H1 (cell line): Measurements from ENCODE around the gene HIPK2. TPM values are rescaled to one million over a fixed set of nuclear protein-coding genes. Genes with fewer than 3 reads are reported as not detected.
A peak's percentile ranks its signal among the peaks of the same experiment; 100 is the strongest.

Source experiments
- CTCF ChIA-PET: fragments of 300-600 bp; sonication (Branson Sonifier 250); formaldehyde crosslinking; loops from one replicate; lab custom pipeline; 2021; ENCODE audit not compliant: partially characterized antibody; lab: Charles Lee
- POLR2A ChIA-PET: fragments of 300-600 bp; sonication (Branson Sonifier 250); formaldehyde crosslinking; loops from one replicate; lab custom pipeline; 2021; ENCODE audit warnings: inconsistent platforms; ENCODE audit not compliant: partially characterized antibody; lab: Charles Lee
- DNase-seq, 2 experiments: peaks; one replicate each; pipeline versions ENCODE4 v3.0.0 to v3.0.0-alpha.2; 2010 to 2022; ENCODE audit warnings: low spot score in 2 of 2, low read depth in 1 of 2, mixed read lengths in 1 of 2
- FAIRE-seq: peaks from 2 replicates; lab custom pipeline; 2011; peaks lifted over from hg19 to GRCh38; lab: Jason Lieb, UNC
- H2AFZ ChIP-seq: 2 replicates; pipeline ENCODE4 v1.8.1; 2012; ENCODE audit warnings: low read length, inconsistent platforms
- H2AK5ac ChIP-seq: 2 replicates; pipeline ENCODE4 v1.6.1; 2013; ENCODE audit warnings: low read depth, low read length
- H2BK120ac ChIP-seq: replicated peaks from 2 replicates; pipeline ENCODE3; 2013; ENCODE audit warnings: low read depth, low read length, inconsistent platforms
- H2BK12ac ChIP-seq: 2 replicates; pipeline ENCODE4 v1.6.1; 2013; ENCODE audit warnings: low read depth, low read length
- H2BK15ac ChIP-seq: 2 replicates; pipeline ENCODE4 v1.6.1; 2013; ENCODE audit warnings: low read length
- H2BK20ac ChIP-seq: 2 replicates; pipeline ENCODE4 v1.6.1; 2013; ENCODE audit warnings: low read length
- H2BK5ac ChIP-seq: 2 replicates; pipeline ENCODE4 v1.6.1; 2013; ENCODE audit warnings: low read depth, low read length
- H3K14ac ChIP-seq: 2 replicates; pipeline ENCODE4 v1.6.1; 2013; ENCODE audit warnings: inconsistent platforms; ENCODE audit not compliant: insufficient read length
- H3K18ac ChIP-seq: 2 replicates; pipeline ENCODE4 v1.6.1; 2013; ENCODE audit warnings: low read length; ENCODE audit errors: extremely low read depth
- H3K23ac ChIP-seq: 2 replicates; pipeline ENCODE4 v1.6.1; 2013; ENCODE audit warnings: inconsistent platforms; ENCODE audit not compliant: insufficient read length
- H3K23me2 ChIP-seq: 2 replicates; pipeline ENCODE4 v1.6.1; 2013; ENCODE audit warnings: low read depth, low read length
- H3K27ac ChIP-seq: 2 replicates; pipeline ENCODE4 v1.6.1; 2011; ENCODE audit warnings: low read depth, low read length, inconsistent platforms
- H3K27me3 ChIP-seq, 4 experiments: replicated peaks in 1 of 4; 1 replicate in 1 of 4; 2 replicates in 3 of 4; pipeline versions ENCODE4 v1.6.1 to v1.8.1; 2011 to 2013; ENCODE audit warnings: low read length in 3 of 4, mild to moderate bottlenecking in 3 of 4, inconsistent platforms in 2 of 4, mixed read lengths in 2 of 4, moderate library complexity in 1 of 4; ENCODE audit not compliant: control insufficient read depth in 3 of 4, insufficient read depth in 3 of 4; ENCODE audit errors: extremely low read depth in 1 of 4
- H3K36me3 ChIP-seq, 4 experiments: 2 replicates each; pipeline versions ENCODE4 v1.6.1 to v1.8.1; 2011 to 2013; ENCODE audit warnings: mild to moderate bottlenecking in 4 of 4, low read length in 3 of 4, moderate library complexity in 2 of 4, control low read depth in 1 of 4, inconsistent platforms in 1 of 4; ENCODE audit not compliant: insufficient read depth in 4 of 4, control insufficient read depth in 2 of 4
- H3K4ac ChIP-seq: replicated peaks from 2 replicates; pipeline ENCODE3; 2013; ENCODE audit warnings: low read length, low read depth, mixed read lengths, inconsistent platforms; ENCODE audit not compliant: insufficient read length
- H3K4me1 ChIP-seq, 4 experiments: replicated peaks in 1 of 4; 1 replicate in 1 of 4; 2 replicates in 3 of 4; pipeline versions ENCODE4 v1.6.1 to v1.8.1; 2011 to 2013; ENCODE audit warnings: low read length in 3 of 4, inconsistent platforms in 2 of 4, mixed read lengths in 1 of 4; ENCODE audit not compliant: insufficient read depth in 4 of 4, control insufficient read depth in 3 of 4
- H3K4me2 ChIP-seq, 2 experiments: 2 replicates each; pipeline versions ENCODE4 v1.6.1 to v1.8.1; 2011 to 2013; ENCODE audit warnings: low read depth in 2 of 2, low read length in 2 of 2, control low read depth in 1 of 2, inconsistent platforms in 1 of 2, mild to moderate bottlenecking in 1 of 2; ENCODE audit not compliant: insufficient read depth in 1 of 2
- H3K4me3 ChIP-seq, 4 experiments: fragments of 200-600, 300-600 bp in 1 of 4; sonication (generic), shearing (Covaris generic), sonication (Bioruptor Twin) in 1 of 4; 2 replicates each; pipeline versions ENCODE4 v1.5.1 to v1.8.1; 2011 to 2016; ENCODE audit warnings: low read length in 4 of 4, low read depth in 3 of 4, control low read depth in 2 of 4, inconsistent platforms in 2 of 4, mild to moderate bottlenecking in 2 of 4, mixed read lengths in 1 of 4, moderate library complexity in 1 of 4; ENCODE audit not compliant: insufficient read depth in 2 of 4; ENCODE audit errors: extremely low read depth in 1 of 4
- H3K56ac ChIP-seq: replicated peaks from 2 replicates; pipeline ENCODE3; 2013; ENCODE audit warnings: low read depth, mild to moderate bottlenecking, mixed read lengths, low read length, inconsistent platforms; ENCODE audit not compliant: insufficient read length
- H3K79me1 ChIP-seq: 2 replicates; pipeline ENCODE4 v1.6.1; 2013; ENCODE audit warnings: low read depth, low read length, control low read depth
- H3K79me2 ChIP-seq, 2 experiments: 2 replicates each; pipeline versions ENCODE4 v1.6.1 to v1.8.1; 2012 to 2013; ENCODE audit warnings: low read length in 2 of 2, mild to moderate bottlenecking in 2 of 2, inconsistent platforms in 1 of 2; ENCODE audit not compliant: insufficient read depth in 2 of 2, control insufficient read depth in 1 of 2
- H3K9ac ChIP-seq, 4 experiments: replicated peaks in 1 of 4; 1 replicate in 1 of 4; 2 replicates in 3 of 4; pipeline versions ENCODE4 v1.6.1 to v1.8.1; 2011 to 2013; ENCODE audit warnings: low read depth in 3 of 4, low read length in 3 of 4, control low read depth in 2 of 4, mild to moderate bottlenecking in 2 of 4, moderate library complexity in 2 of 4, inconsistent platforms in 1 of 4; ENCODE audit errors: extremely low read depth in 1 of 4
- H3K9me3 ChIP-seq, 2 experiments: 2 replicates each; pipeline versions ENCODE4 v1.6.1 to v1.8.1; 2012 to 2013; ENCODE audit warnings: mild to moderate bottlenecking in 2 of 2, moderate library complexity in 2 of 2, control low read depth in 1 of 2, inconsistent platforms in 1 of 2, low read depth in 1 of 2, low read length in 1 of 2, mixed read lengths in 1 of 2; ENCODE audit not compliant: insufficient read depth in 2 of 2
- H4K20me1 ChIP-seq, 2 experiments: replicated peaks in 1 of 2; 2 replicates each; pipeline versions ENCODE3 to v1.8.1; 2011 to 2013; ENCODE audit warnings: inconsistent platforms in 2 of 2, low read length in 2 of 2, mild to moderate bottlenecking in 1 of 2; ENCODE audit not compliant: insufficient read depth in 2 of 2, control insufficient read depth in 1 of 2
- H4K5ac ChIP-seq: 2 replicates; pipeline ENCODE4 v1.6.1; 2013; ENCODE audit warnings: low read length, low read depth, mixed read lengths, inconsistent platforms; ENCODE audit not compliant: insufficient read length
- H4K8ac ChIP-seq: 2 replicates; pipeline ENCODE4 v1.8.0; 2013; ENCODE audit warnings: mild to moderate bottlenecking, moderate library complexity, low read length, inconsistent platforms; ENCODE audit not compliant: insufficient read depth; ENCODE audit errors: extremely low read depth
- H4K91ac ChIP-seq: replicated peaks from 2 replicates; pipeline ENCODE3; 2013; ENCODE audit warnings: low read length, mixed read lengths, inconsistent platforms; ENCODE audit not compliant: insufficient read length
- BACH1 ChIP-seq: IDR thresholded peaks from 2 replicates; pipeline ENCODE4 v1.6.1; 2012; ENCODE audit warnings: low read length, improper control_type of control experiment
- EZH2 ChIP-seq: fragments of 200-600 bp; sonication (generic); IDR thresholded peaks from 2 replicates; pipeline ENCODE4 v1.7.1; 2012; ENCODE audit warnings: low read depth, mild to moderate bottlenecking, moderate library complexity, low read length, inconsistent platforms; ENCODE audit not compliant: severe bottlenecking
- JUND ChIP-seq: IDR thresholded peaks from 2 replicates; pipeline ENCODE4 v1.6.1; 2011; ENCODE audit warnings: mild to moderate bottlenecking, improper control_type of control experiment, low read length
- TAF7 ChIP-seq: optimal IDR thresholded peaks from 2 replicates; pipeline ENCODE3; 2011; ENCODE audit warnings: low read depth, mild to moderate bottlenecking, inconsistent platforms, low read length, moderate library complexity, borderline replicate concordance
- WGBS, 2 experiments: shearing (Covaris generic) in 1 of 2; methylation state at CpG; one replicate each; pipeline versions ENCODE4 v1.1.6 to v1.1.7; 2013 to 2015; ENCODE audit warnings: low lambda C conversion rate in 2 of 2, mixed read lengths in 2 of 2, inconsistent platforms in 1 of 2, low coverage in 1 of 2, missing lambda C conversion rate in 1 of 2; ENCODE audit not compliant: insufficient replicate concordance in 2 of 2, insufficient coverage in 1 of 2, insufficient read length in 1 of 2; ENCODE audit errors: extremely low coverage in 1 of 2, missing lambda C conversion rate in 1 of 2; 5-methylcytosine and 5-hydroxymethylcytosine counted together
- polyA plus RNA-seq, 7 experiments: library from polyadenylated mRNA; depleted of rRNA in 3 of 7; stranded (reverse) in 5 of 7; unstranded in 2 of 7; fragments of >200 nt in 5 of 7; fragments of 200-250 nt in 2 of 7; gene quantifications; 1 replicate in 5 of 7; 2 replicates in 1 of 7; 4 replicates in 1 of 7; pipeline versions ENCODE4 v1.2.1 to v1.2.3, GENCODE V29; 2011 to 2013; ENCODE audit warnings: missing spikeins in 2 of 7, mixed read lengths in 2 of 7
- total RNA-seq: library from RNA; stranded (reverse); fragmentation: NEBNext Ultra II Directional; extraction: Animal tissue kit (Norgen Biotek cat#: 25700); gene quantifications from 2 replicates; pipeline ENCODE4 v1.2.1, GENCODE V29; 2021
- TF ChIP-seq, protein P1 (sequence below): IDR thresholded peaks from 2 replicates; pipeline ENCODE4 v1.6.1; 2011; ENCODE audit warnings: low read depth, mild to moderate bottlenecking, low read length; ENCODE audit not compliant: insufficient read depth

The HIPK2 gene
- total and polyA plus RNA-seq, 2 of the 8 experiments (the other 6 are each of a cell fraction or from before 2014, with no cell fraction given): 8.3 to 24.3 TPM

DNA sequence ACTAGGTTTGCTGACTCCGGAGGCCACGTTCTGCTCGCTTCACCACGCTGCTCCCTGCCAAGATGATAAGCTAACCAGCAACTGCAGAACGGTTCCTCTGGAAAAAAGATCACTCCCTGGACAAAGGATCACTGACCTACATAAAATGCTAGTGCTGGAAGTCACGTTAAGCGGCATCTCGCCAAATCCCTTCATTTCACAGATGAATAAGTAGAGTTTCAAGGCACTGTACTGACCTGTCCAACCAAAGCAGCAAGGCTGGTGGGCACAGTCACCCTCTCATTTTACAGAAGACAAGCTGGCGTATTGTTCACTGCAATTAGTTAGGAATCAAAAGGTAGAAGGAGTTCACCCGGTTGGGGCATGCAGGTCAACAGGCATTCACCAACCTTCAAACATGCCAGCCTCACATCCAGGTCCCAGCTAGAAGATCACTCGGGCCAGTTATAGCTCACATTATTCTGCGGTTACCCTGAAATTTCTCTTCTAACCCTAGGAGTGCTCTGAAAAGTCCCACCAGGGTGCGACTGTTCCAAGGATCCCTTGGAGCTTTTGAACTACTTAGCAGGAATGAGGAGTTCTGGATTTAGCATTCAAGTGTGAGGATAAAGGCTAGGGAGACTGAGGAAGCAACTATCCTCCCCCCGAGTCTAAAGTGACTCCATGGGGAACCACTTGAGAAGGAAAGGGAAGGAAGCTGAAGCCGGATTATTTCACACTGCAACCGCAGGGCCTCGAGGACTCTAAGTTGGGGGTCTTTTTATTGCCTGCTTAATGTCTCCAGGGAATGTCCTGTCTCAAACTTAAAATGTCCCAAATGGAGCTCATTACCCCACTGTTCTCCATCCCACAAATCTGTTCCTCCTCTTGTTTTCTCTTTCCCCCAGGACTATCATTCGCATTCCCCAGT is 32.8 kb downstream of the HIPK2 start:
- POLR2A ChIA-PET: interaction anchor here (1.0 kb wide), 2 partner anchors 21 to 99 kb away, joined by 3 to 4 read pairs; no protein-coding TSS in a partner anchor
- peaks cover 1 to 8% of the 10 kb centered on the region in 2 experiments for H4K20me1 ChIP-seq
- TF ChIP-seq TAF7 (no peak), BACH1 (no peak), JUND (no peak), EZH2 (no peak)
- TF ChIP-seq, protein P1, sequence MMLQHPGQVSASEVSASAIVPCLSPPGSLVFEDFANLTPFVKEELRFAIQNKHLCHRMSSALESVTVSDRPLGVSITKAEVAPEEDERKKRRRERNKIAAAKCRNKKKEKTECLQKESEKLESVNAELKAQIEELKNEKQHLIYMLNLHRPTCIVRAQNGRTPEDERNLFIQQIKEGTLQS: no peak

More for the DNA sequence above, 32.8 kb downstream of the HIPK2 start:
- 88% methylated on average over 18 of the region's 18 CpGs; no CpG with 5 or more reads in 1 of the 2 experiments for WGBS, 2 experiments
- Histone ChIP-seq H2BK12ac (no peak overlapping the region), H2BK120ac (no peak overlapping the region), H3K27ac (no peak overlapping the region), H4K5ac (no peak overlapping the region), H3K4me1 (peaks cover 0 to 12% (median 6%) of the 10 kb centered on the region in 4 experiments), H3K4me2 (no peak overlapping the region), H3K56ac (no peak overlapping the region), H3K23me2 (no peaks in the 10 kb centered on the region), H3K36me3 (no peaks in the 10 kb centered on the region), H3K4ac (no peak overlapping the region), H3K23ac (no peak overlapping the region), H4K91ac (no peak overlapping the region), H2AK5ac (no peak overlapping the region), H3K9me3 (no peaks in the 10 kb centered on the region), H3K79me2 (peaks cover 0 to 3% of the 10 kb centered on the region in 2 experiments; a peak in 1 of 4 replicates), H2BK20ac (no peak overlapping the region), H3K4me3 (no peak overlapping the region), H3K79me1 (peaks cover 6% of the 10 kb centered on the region; the same call in 1 of the 2 replicates), H4K8ac (no peak overlapping the region), H3K18ac (peak overlapping the region; percentile 28; the same call in 1 of the 2 replicates), H2BK5ac (no peak overlapping the region), H3K9ac (no peak overlapping the region), H2BK15ac (no peak overlapping the region), H3K27me3 (no peaks in the 10 kb centered on the region), H2AFZ (no peak overlapping the region), H3K14ac (no peak overlapping the region)
- FAIRE-seq: no peak
- CTCF ChIA-PET: interaction anchor here (0.5 to 3.8 kb wide), 15 partner anchors 8 to 261 kb away, joined by 3 to 28 read pairs (median 3); no protein-coding TSS in a partner anchor
- no peak for DNase-seq
